CD4-positive, CD25-positive, alpha-beta regulatory T cell (primary cell): Measurements from ENCODE around the gene PROSER2. TPM values are rescaled to one million over a fixed set of nuclear protein-coding genes. Genes with fewer than 3 reads are reported as not detected.

ENCODE experiments used
- ATAC-seq, 2 donors: fragments of 150-1000 bp; cut with Tn5 transposase; one replicate each; pipeline ENCODE4 v1.10.0; 2021; ENCODE audit warnings: low read depth in 2 of 2, moderate number of reproducible peaks in 2 of 2, moderate library complexity in 1 of 2
- DNase-seq, 3 donors: peaks; one replicate each; pipeline versions ENCODE4 v3.0.0 to v3.0.0-alpha.2; 2012 to 2022; ENCODE audit warnings: mixed read lengths in 1 of 3
- H3K27ac ChIP-seq: one replicate; pipeline ENCODE4 v1.7.0; 2013; ENCODE audit warnings: mild to moderate bottlenecking, low read length; ENCODE audit not compliant: insufficient read depth, poor library complexity, severe bottlenecking
- H3K27me3 ChIP-seq: one replicate; pipeline ENCODE4 v1.7.0; 2013; ENCODE audit warnings: low read length; ENCODE audit not compliant: control insufficient read depth, insufficient read depth
- H3K36me3 ChIP-seq: one replicate; pipeline ENCODE4 v1.7.0; 2013; ENCODE audit warnings: mild to moderate bottlenecking, low read length, moderate library complexity; ENCODE audit not compliant: control insufficient read depth, insufficient read depth
- H3K4me1 ChIP-seq: 2 replicates; pipeline ENCODE4 v1.7.0; 2013; ENCODE audit warnings: mild to moderate bottlenecking, low read length; ENCODE audit not compliant: insufficient read depth, control insufficient read depth, poor library complexity, severe bottlenecking
- H3K4me3 ChIP-seq: one replicate; pipeline ENCODE4 v1.7.0; 2013; ENCODE audit warnings: low read depth, mild to moderate bottlenecking, low read length, moderate library complexity
- H3K9me3 ChIP-seq, 2 experiments: 1 replicate in 1 of 2; 2 replicates in 1 of 2; pipeline ENCODE4 v1.7.0; 2013; ENCODE audit warnings: low read length in 2 of 2, mild to moderate bottlenecking in 1 of 2, moderate library complexity in 1 of 2; ENCODE audit not compliant: control insufficient read depth in 2 of 2
- H3K27ac Mint-ChIP-seq, 3 donors: one replicate each; pipeline ENCODE4 v1.8.0; 2020 to 2022; ENCODE audit warnings: mild to moderate bottlenecking in 3 of 3, mixed read lengths in 3 of 3, moderate library complexity in 2 of 3
- H3K27me3 Mint-ChIP-seq: one replicate; pipeline ENCODE4 v1.8.0; 2022; ENCODE audit warnings: mild to moderate bottlenecking, mixed read lengths
- H3K36me3 Mint-ChIP-seq: one replicate; pipeline ENCODE4 v1.8.0; 2020; ENCODE audit warnings: mixed read lengths
- H3K4me1 Mint-ChIP-seq, 4 donors: one replicate each; pipeline ENCODE4 v1.8.0; 2020 to 2022; ENCODE audit warnings: mixed read lengths in 4 of 4, mild to moderate bottlenecking in 1 of 4
- H3K4me3 Mint-ChIP-seq, 4 donors: one replicate each; pipeline ENCODE4 v1.8.0; 2020 to 2022; ENCODE audit warnings: mild to moderate bottlenecking in 4 of 4, mixed read lengths in 4 of 4, moderate library complexity in 3 of 4
- H3K9me3 Mint-ChIP-seq, 7 donors: one replicate each; pipeline ENCODE4 v1.8.0; 2020 to 2022; ENCODE audit warnings: mixed read lengths in 7 of 7, mild to moderate bottlenecking in 3 of 7, moderate library complexity in 2 of 7
- polyA plus RNA-seq, 4 donors: library from polyadenylated mRNA; unstranded; fragments of 300-500 nt; fragmentation: Illumina TruSeq; gene quantifications; one replicate each; pipeline ENCODE4 v1.2.3, GENCODE V29; 2021
- total RNA-seq: library from RNA; stranded (reverse); gene quantifications from one replicate; pipeline ENCODE4 v1.2.3, GENCODE V29; 2022

PROSER2 gene
- total and polyA plus RNA-seq, 5 donors from 2014 or later, result 0.25 to 1.3 (median 0.65) TPM; not detected in 2

GRCh38 chr10:11878776-11879175, 55.6 kb downstream of the PROSER2 start:
- no peaks in the 10 kb centered on the region for H3K36me3 ChIP-seq
- DNase-seq (no peak), ATAC-seq (no peak)
- no peak overlapping the region for H3K4me3 Mint-ChIP-seq
- no peak overlapping the region for H3K27ac Mint-ChIP-seq
- H3K4me1 ChIP-seq, result peaks cover 7% of the 10 kb centered on the region
- no peaks in the 10 kb centered on the region for H3K27me3 ChIP-seq
- no peaks in the 10 kb centered on the region for H3K9me3 Mint-ChIP-seq
- H3K4me1 Mint-ChIP-seq, result peaks cover 0 to 11% (median 2%) of the 10 kb centered on the region in 4 donors
- H3K27ac ChIP-seq, result no peak overlapping the region
- H3K27me3 Mint-ChIP-seq, result no peaks in the 10 kb centered on the region
- no peak overlapping the region for H3K4me3 ChIP-seq
- no peaks in the 10 kb centered on the region for H3K9me3 ChIP-seq
- H3K36me3 Mint-ChIP-seq, result no peaks in the 10 kb centered on the region

- Mint-ChIP-seq H3K9me3 (no peaks in the 10 kb centered on the region), H3K27me3 (no peaks in the 10 kb centered on the region), H3K27ac (no peak overlapping the region), H3K4me1 (peaks cover 0 to 7% (median 2%) of the 10 kb centered on the region in 4 donors), H3K36me3 (no peaks in the 10 kb centered on the region), H3K4me3 (no peak overlapping the region)
- H3K4me3 ChIP-seq, result no peak overlapping the region
- peaks cover 4% of the 10 kb centered on the region for H3K4me1 ChIP-seq
- ATAC-seq (no peak), DNase-seq (no peak)
- no peaks in the 10 kb centered on the region for H3K9me3 ChIP-seq
- H3K27me3 ChIP-seq, result no peaks in the 10 kb centered on the region
- H3K36me3 ChIP-seq, result no peaks in the 10 kb centered on the region
- H3K27ac ChIP-seq, result no peak overlapping the region
Measured at GRCh38 chr10:11879387-11880094, 56.4 kb downstream of the PROSER2 start.

GRCh38 chr10:11880151-11881029, 57.2 kb downstream of the PROSER2 start:
- peaks cover 0 to 4% (median 2%) of the 10 kb centered on the region in 4 donors for H3K4me1 Mint-ChIP-seq
- H3K27me3 Mint-ChIP-seq, result no peaks in the 10 kb centered on the region
- Histone ChIP-seq H3K9me3 (no peaks in the 10 kb centered on the region), H3K27ac (no peak overlapping the region), H3K27me3 (no peaks in the 10 kb centered on the region), H3K36me3 (no peaks in the 10 kb centered on the region), H3K4me3 (no peak overlapping the region), H3K4me1 (no peaks in the 10 kb centered on the region)
- H3K36me3 Mint-ChIP-seq, result no peaks in the 10 kb centered on the region
- no peak for DNase-seq
- peak overlapping the region in 1 of 3 donors; percentile 56 for H3K27ac Mint-ChIP-seq
- no peak overlapping the region for H3K4me3 Mint-ChIP-seq
- H3K9me3 Mint-ChIP-seq, result no peaks in the 10 kb centered on the region
- ATAC-seq, result no peak

GRCh38 chr10:11881030-11881476, 57.9 kb downstream of the PROSER2 start:
- no peak overlapping the region for H3K4me3 ChIP-seq
- no peaks in the 10 kb centered on the region for H3K27me3 ChIP-seq
- ATAC-seq, result no peak
- Mint-ChIP-seq H3K27ac (peak overlapping the region in 1 of 3 donors; percentile 56), H3K36me3 (no peaks in the 10 kb centered on the region), H3K9me3 (no peaks in the 10 kb centered on the region), H3K4me1 (peaks cover 0 to 4% (median 2%) of the 10 kb centered on the region in 4 donors), H3K4me3 (no peak overlapping the region), H3K27me3 (no peaks in the 10 kb centered on the region)
- DNase-seq, result no peak
- no peaks in the 10 kb centered on the region for H3K4me1 ChIP-seq
- no peaks in the 10 kb centered on the region for H3K36me3 ChIP-seq
- H3K27ac ChIP-seq, result no peak overlapping the region
- no peaks in the 10 kb centered on the region for H3K9me3 ChIP-seq

GRCh38 chr10:11881477-11882417, 58.6 kb downstream of the PROSER2 start:
- Mint-ChIP-seq H3K9me3 (no peaks in the 10 kb centered on the region), H3K4me1 (peaks cover 0 to 4% (median 2%) of the 10 kb centered on the region in 4 donors), H3K27me3 (no peaks in the 10 kb centered on the region), H3K36me3 (no peaks in the 10 kb centered on the region), H3K27ac (no peak overlapping the region), H3K4me3 (no peak overlapping the region)
- Histone ChIP-seq H3K9me3 (no peaks in the 10 kb centered on the region), H3K27ac (no peak overlapping the region), H3K4me1 (no peaks in the 10 kb centered on the region), H3K4me3 (no peak overlapping the region), H3K36me3 (no peaks in the 10 kb centered on the region), H3K27me3 (no peaks in the 10 kb centered on the region)
- ATAC-seq (no peak), DNase-seq (no peak)

GRCh38 chr10:11882646-11883375, 59.7 kb downstream of the PROSER2 start:
- Mint-ChIP-seq H3K9me3 (no peaks in the 10 kb centered on the region), H3K4me3 (no peak overlapping the region), H3K4me1 (peaks cover 0 to 4% (median 2%) of the 10 kb centered on the region in 4 donors), H3K36me3 (no peaks in the 10 kb centered on the region), H3K27ac (no peak overlapping the region), H3K27me3 (no peaks in the 10 kb centered on the region)
- peak in 1 of 3 donors; percentile 8 for DNase-seq
- H3K4me1 ChIP-seq, result no peaks in the 10 kb centered on the region
- no peak overlapping the region for H3K4me3 ChIP-seq
- no peaks in the 10 kb centered on the region for H3K27me3 ChIP-seq
- H3K27ac ChIP-seq, result no peak overlapping the region
- no peak for ATAC-seq
- no peaks in the 10 kb centered on the region for H3K36me3 ChIP-seq
- no peaks in the 10 kb centered on the region for H3K9me3 ChIP-seq
